Skeletal muscle cell (primary cell): ENCODE measurements around the gene ZNF331.
"Not testable (repeated sequence)": the region's sequence is repeated elsewhere in the genome, so short reads cannot be mapped to it uniquely, and the experiment has no call there.

Source experiments
- DNase-seq: peaks from one replicate; pipeline ENCODE4 v3.0.0-alpha.2; 2010; ENCODE audit warnings: low read depth
- H3K4me3 ChIP-seq: 2 replicates; pipeline ENCODE4 v1.5.1; 2011; ENCODE audit warnings: low read depth, mild to moderate bottlenecking, control low read depth, low read length, moderate library complexity

Gene ZNF331

GRCh38 chr19:53537521-53538377, at the start of gene ZNF331:
TSS of gene ZNF331 (plus strand) at chr19:53538145. CDS start at chr19:53569377, 31,232 bp downstream.
- peak; percentile 65 for DNase-seq
- H3K4me3 ChIP-seq, result peak within 1 kb of the TSS; percentile 70

- no peak overlapping the region for H3K4me3 ChIP-seq
- DNase-seq, result no peak
These were observed 45.8 kb upstream of the ZNF331 start for GRCh38 chr19:53492153-53492552.

DNA sequence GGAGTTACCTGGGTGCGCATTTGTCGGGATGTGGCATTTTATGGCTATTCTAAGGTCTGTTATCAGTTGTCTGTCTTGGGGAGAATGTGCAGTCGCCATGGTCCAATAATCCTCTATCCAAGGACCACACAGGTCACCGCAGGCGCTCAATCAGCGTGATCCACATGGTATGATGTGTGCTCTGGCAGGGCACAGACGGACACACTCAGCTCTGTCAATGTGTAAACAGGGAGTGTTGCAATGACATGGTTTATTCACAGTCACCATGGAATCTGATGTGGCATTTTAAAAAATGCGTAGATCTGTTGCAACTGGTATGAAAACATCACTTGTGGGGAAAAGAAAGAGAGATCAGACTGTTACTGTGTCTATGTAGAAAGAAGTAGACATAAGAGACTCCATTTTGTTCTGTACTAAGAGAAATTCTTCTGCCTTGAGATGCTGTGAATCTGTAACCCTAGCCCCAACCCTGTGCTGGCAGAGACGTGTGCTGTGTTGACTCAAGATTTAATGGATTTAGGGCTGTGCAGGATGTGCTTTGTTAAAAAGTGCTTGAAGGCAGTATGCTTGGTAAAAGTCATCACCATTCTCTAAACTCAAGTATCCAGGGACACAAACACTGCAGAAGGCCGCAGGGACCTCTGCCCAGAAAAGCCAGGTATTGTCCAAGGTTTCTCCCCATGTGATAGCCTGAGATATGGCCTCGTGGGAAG, 40.5 kb upstream of the ZNF331 start:
- not testable (repeated sequence) for H3K4me3 ChIP-seq, DNase-seq

GRCh38 chr19:53498024-53498395, 39.9 kb upstream of the ZNF331 start:
- not testable (repeated sequence) for H3K4me3 ChIP-seq, DNase-seq

DNA sequence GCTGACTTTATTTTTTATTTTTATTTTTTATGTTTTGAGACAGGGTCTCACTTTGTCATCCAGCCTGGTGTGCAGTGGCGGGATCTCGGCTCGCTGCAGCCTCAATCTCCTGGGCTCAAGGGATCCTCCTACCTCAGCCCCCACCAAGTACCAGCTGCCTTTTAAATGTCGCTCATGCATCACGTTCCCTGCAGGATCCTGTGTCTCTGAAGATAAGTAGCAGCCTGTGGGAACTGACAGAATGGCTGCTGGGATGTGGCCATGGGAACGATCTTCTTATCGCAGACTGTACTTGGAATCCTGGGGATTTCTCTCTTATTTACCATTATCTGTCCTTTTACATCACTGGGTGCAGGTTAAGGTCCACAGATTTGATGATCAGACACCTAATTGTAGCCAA, 34.8 kb upstream of the ZNF331 start:
- not testable (repeated sequence) for H3K4me3 ChIP-seq, DNase-seq

- not testable (repeated sequence) for DNase-seq, H3K4me3 ChIP-seq
These were observed 34.1 kb upstream of the ZNF331 start for GRCh38 chr19:53503671-53504364.

GRCh38 chr19:53504365-53504703, 33.6 kb upstream of the ZNF331 start:
- DNase-seq, result not testable (repeated sequence)
- H3K4me3 ChIP-seq, result peak overlapping the region; percentile 21

- no peak for DNase-seq
- no peak overlapping the region for H3K4me3 ChIP-seq
These were observed 33.1 kb upstream of the ZNF331 start for GRCh38 chr19:53504885-53505284.

DNA sequence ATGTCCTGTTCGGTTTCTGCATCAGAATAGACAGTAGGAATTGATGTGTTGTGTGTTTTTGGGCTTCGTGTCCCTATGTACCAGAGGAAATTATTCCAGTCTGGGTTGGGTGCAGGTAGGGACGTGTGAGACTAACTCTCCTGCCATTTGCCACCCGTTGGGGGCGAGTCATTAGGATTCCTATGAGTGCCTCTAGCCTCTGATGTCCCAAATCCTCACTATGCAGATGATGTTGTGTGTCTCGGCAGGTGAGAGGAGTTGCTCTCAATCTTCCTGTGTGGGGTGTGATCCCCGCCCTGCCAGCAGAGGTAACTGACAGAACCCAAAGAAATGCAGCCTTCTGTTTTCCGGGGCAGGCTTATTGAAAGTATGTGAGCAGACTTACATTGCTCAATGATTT, 31.2 kb upstream of the ZNF331 start:
- no peak for DNase-seq
- H3K4me3 ChIP-seq, result no peak overlapping the region

GRCh38 chr19:53507523-53508442, 30.2 kb upstream of the ZNF331 start:
- H3K4me3 ChIP-seq, result no peak overlapping the region
- DNase-seq, result no peak

GRCh38 chr19:53509443-53509842, 28.5 kb upstream of the ZNF331 start:
- no peak for DNase-seq
- H3K4me3 ChIP-seq, result no peak overlapping the region

DNA sequence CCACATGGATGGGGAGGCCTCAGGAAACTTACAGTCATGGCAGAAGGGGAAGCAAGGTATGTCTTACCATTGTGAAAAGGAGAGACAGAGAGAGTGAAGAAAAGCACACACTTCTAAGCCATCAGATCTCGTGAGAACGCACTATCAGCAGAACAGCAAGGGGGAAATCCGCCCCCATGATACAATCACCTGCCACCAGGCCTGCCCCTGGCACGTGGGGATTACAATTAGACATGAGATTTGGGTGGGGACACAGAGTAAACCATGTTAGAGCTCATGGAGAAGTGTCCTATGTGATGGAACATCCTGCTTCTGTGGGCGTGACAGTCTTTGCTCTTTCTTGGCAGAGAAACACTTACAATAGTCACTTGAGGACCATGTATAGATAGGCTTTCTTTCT, 28.1 kb upstream of the ZNF331 start:
- no peak for DNase-seq
- H3K4me3 ChIP-seq, result no peak overlapping the region

GRCh38 chr19:53511357-53511756, 26.6 kb upstream of the ZNF331 start:
- DNase-seq, result no peak
- no peak overlapping the region for H3K4me3 ChIP-seq

GRCh38 chr19:53511933-53512374, 26.0 kb upstream of the ZNF331 start:
- H3K4me3 ChIP-seq, result no peak overlapping the region
- no peak for DNase-seq

DNA sequence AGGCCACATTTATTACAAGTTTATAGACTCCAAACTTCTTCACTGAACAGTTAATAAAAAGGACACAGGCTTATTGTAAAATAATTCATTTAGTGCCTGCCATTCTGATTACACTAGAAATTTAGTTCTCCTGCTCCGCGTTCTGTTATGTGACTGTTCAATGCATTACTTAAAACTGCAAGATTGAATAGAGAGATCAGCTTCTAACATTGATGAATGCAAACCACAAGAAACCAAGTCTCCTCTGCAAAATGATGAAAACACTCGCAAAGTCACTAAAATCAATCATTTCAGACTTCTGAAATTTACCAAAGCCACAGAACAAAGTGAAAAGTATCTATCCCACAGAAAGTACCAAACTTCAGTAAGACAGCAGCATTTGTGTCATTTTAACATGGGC, 22.9 kb upstream of the ZNF331 start:
- not testable (repeated sequence) for H3K4me3 ChIP-seq

GRCh38 chr19:53517114-53517741, 20.7 kb upstream of the ZNF331 start:
- DNase-seq, result no peak
- no peak overlapping the region for H3K4me3 ChIP-seq

More for the DNA sequence above, 22.9 kb upstream of the ZNF331 start:
- not testable (repeated sequence) for DNase-seq

DNA sequence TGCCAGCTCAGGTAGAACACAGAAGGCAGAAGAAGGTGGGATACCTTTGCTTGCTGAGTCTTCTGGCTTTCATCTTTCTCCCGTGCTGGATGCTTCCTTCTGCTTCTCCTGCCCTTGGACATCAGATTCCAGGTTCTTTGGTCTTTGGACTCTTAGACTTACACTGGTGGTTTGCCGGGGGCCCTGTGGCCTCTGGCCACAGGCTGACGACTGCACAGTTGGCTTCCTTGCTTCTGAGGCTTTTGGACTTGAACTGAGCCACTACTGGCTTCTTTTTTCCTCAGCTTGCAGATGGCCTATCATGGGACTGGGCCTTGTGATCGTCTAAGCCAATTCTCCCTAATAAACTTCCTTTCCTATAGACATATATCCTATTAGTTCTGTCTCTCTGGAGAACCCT, 19.8 kb upstream of the ZNF331 start:
- H3K4me3 ChIP-seq, result no peak overlapping the region
- DNase-seq, result no peak

GRCh38 chr19:53518716-53519115, 19.2 kb upstream of the ZNF331 start:
- H3K4me3 ChIP-seq, result no peak overlapping the region
- no peak for DNase-seq

DNA sequence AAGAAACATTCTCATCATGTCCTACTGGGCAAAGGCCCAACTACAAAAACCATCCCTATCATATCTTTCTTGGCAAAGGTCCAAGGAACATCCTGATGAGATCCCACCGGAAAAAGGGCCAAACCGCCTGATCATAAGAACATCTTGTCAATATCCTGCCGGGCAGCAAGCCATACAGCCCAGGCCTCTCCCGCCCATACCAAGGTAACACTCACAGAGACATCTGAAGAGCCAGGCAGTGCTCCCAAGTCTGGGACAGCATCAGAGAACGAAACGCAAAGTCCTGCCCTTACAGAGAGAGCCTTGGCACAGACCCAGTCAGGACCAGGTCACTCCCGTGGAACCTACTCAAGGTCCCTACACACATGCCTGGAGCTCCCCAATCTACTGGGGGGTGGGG, 18.5 kb upstream of the ZNF331 start:
- H3K4me3 ChIP-seq, result no peak overlapping the region

More for the DNA sequence above, 18.5 kb upstream of the ZNF331 start:
- DNase-seq, result no peak
